Lower leg skin (tissue), 4 donors: ENCODE results near the gene NPAS2. TPM values are rescaled to one million over a fixed set of nuclear protein-coding genes. Genes with fewer than 3 reads are reported as not detected.

Source experiments
- DNase-seq, 2 donors: peaks; one replicate each; pipeline ENCODE4 v3.0.0-alpha.2; 2019; ENCODE audit warnings: low spot score in 2 of 2
- H3K4me3 ChIP-seq: fragments of 200-600 bp; sonication (generic); 2 replicates; pipeline ENCODE4 v1.5.1; 2017; ENCODE audit warnings: mild to moderate bottlenecking, low read depth; ENCODE audit not compliant: poor library complexity, severe bottlenecking
- POLR2A ChIP-seq, 2 donors: fragments of 450-650 bp; IDR thresholded peaks; one replicate each; pipeline ENCODE4 v1.6.1; 2016 to 2017; ENCODE audit warnings: antibody characterized with exemption in 2 of 2, mild to moderate bottlenecking in 1 of 2, moderate library complexity in 1 of 2
- WGBS, 2 donors: methylation state at CpG; one replicate each; pipeline ENCODE4 v1.1.5; 2018; 5-methylcytosine and 5-hydroxymethylcytosine counted together
- intact Hi-C: fragments of 100-400 bp; cut with DNase I; formaldehyde crosslinking; loops from one replicate; pipeline ENCODE4 v1.15.0; 2023; ENCODE audit warnings: low total_unique reads
- total RNA-seq, 4 donors: library from RNA; depleted of rRNA; stranded (reverse); fragments of >200 nt; gene quantifications; one replicate each; pipeline ENCODE4 v1.1.0, GENCODE V29; 2016
- TF ChIP-seq, protein P1 (sequence below), 3 donors: fragments of 450-650 bp; IDR thresholded peaks; one replicate each; pipeline ENCODE4 v1.5.1; 2016; ENCODE audit warnings: antibody characterized with exemption in 3 of 3, mild to moderate bottlenecking in 3 of 3, moderate library complexity in 2 of 3

The NPAS2 gene
- total RNA-seq, 4 donors from 2014 or later, result 58.0 to 75.5 (median 62.1) TPM

DNA sequence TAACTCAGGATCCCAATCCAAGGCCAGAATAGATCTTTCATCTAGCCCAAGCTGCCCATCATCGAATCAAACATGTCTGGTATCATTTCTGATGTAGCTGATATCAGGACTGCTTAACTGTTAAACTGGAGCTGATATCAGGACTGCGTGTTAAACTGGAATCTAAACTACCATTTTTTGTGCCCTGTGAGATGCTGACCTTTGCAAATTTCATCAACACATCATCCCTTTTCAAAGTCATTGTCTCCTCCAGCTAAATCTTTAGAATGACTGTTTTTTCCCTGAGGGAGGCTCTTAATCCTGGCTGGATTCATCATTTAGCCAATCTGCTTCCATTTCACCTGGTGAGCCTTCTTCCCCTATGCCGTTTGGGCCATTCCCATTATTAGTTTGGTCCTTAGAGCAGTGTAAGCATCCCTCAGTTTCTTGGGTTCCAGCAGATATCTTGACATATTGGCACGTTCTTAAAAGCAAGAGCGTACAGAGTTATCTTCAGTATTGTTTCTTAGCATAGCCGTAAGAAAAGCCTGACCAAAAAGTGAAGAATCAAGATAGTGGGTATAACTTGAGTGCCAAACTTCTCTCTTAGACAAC lies 194.4 kb downstream of the NPAS2 start:
- intact Hi-C loops, result loop anchor here (5.0 kb wide), 1 partner anchor 138 kb away; the partner anchor contains the start of gene TBC1D8
- no peak for TF ChIP-seq POLR2A (IDR thresholded peaks at IDR 0.05)
- TF ChIP-seq, protein P1, sequence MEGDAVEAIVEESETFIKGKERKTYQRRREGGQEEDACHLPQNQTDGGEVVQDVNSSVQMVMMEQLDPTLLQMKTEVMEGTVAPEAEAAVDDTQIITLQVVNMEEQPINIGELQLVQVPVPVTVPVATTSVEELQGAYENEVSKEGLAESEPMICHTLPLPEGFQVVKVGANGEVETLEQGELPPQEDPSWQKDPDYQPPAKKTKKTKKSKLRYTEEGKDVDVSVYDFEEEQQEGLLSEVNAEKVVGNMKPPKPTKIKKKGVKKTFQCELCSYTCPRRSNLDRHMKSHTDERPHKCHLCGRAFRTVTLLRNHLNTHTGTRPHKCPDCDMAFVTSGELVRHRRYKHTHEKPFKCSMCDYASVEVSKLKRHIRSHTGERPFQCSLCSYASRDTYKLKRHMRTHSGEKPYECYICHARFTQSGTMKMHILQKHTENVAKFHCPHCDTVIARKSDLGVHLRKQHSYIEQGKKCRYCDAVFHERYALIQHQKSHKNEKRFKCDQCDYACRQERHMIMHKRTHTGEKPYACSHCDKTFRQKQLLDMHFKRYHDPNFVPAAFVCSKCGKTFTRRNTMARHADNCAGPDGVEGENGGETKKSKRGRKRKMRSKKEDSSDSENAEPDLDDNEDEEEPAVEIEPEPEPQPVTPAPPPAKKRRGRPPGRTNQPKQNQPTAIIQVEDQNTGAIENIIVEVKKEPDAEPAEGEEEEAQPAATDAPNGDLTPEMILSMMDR (IDR thresholded peaks at IDR 0.05), result no peak
- DNase-seq, result no peak
- 92% methylated on average over 6 of the region's 6 CpGs for WGBS, 2 donors
- H3K4me3 ChIP-seq, result no peak overlapping the region

DNA sequence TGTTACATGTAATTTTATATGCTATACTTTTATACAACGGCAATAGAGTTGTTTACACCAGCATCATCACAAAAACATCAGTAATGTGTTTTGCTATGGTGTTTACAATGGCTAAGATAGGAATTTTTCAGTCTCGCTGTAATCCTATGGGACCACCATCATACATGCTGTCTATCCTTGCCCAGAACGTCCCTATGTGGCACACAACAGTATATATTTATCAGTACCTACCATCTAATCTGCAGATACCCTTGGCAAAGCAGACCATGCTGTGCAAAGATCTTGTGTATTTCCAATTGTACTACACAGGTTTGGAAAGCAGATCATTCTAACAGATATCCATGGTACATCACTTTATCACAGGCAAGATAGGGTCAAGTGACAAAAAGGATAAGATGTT lies 197.4 kb downstream of the NPAS2 start:
- WGBS, 2 donors, result 77 to 81% methylated on average over 3 of the region's 3 CpGs

DNA sequence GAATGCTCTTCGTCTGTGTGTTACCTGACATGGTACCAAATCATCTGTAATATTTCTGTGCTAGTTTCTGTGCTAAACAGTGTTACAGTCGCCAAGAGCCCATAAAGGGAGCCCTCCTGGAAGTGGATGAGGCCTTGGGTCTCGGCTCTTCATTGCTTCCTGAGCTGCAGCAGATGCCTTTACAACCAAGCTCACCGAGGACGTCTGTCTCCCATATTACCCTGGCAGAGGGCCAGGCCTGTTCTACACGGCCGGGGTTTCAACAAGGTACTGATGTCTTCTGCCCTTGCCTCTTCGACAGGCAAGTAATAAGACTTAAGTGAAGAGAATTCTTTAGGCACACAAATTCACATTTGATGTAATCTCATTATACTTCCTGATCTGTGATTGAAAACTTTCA lies 199.0 kb downstream of the NPAS2 start:
- no peak overlapping the region for H3K4me3 ChIP-seq
- intact Hi-C loops, result no loop called here
- peak in 1 of 2 donors; percentile 61 for DNase-seq
- no peak for TF ChIP-seq POLR2A (IDR thresholded peaks at IDR 0.05)
- TF ChIP-seq, protein P1 (IDR thresholded peaks at IDR 0.05), result no peak
- 57 to 58% methylated on average over 8 of the region's 8 CpGs for WGBS, 2 donors

More for the DNA sequence above, 197.4 kb downstream of the NPAS2 start:
- H3K4me3 ChIP-seq, result no peak overlapping the region
- intact Hi-C loops, result no loop called here
- DNase-seq, result no peak
- TF ChIP-seq, protein P1 (IDR thresholded peaks at IDR 0.05), result no peak
- TF ChIP-seq POLR2A (IDR thresholded peaks at IDR 0.05), result no peak

DNA sequence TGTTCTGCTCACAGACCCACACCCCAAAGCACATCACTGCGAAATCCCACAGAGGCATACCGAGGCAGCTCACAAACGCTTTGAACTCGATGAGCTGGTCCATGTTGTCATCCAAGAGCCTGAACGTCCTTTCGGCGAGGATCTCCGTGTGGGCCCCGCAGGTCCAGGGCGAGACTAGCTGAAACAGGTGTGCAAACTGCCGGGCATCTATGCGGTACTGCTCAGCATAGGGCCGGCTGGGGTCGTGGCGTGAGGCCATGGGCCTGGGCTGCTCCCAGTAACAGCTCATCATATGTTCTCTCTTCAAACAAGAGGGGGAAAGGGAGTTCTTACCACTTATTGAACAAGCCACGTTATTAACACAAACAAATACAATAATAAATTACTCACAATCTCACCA lies 202.3 kb downstream of the NPAS2 start:
- no peak overlapping the region for H3K4me3 ChIP-seq
- peak in 1 of 2 donors; percentile 84 for DNase-seq
- TF ChIP-seq, protein P1 (IDR thresholded peaks at IDR 0.05), result no peak
- no peak for TF ChIP-seq POLR2A (IDR thresholded peaks at IDR 0.05)
- intact Hi-C loops, result no loop called here
- WGBS, 2 donors, result 86 to 89% methylated on average over 16 of the region's 16 CpGs

DNA sequence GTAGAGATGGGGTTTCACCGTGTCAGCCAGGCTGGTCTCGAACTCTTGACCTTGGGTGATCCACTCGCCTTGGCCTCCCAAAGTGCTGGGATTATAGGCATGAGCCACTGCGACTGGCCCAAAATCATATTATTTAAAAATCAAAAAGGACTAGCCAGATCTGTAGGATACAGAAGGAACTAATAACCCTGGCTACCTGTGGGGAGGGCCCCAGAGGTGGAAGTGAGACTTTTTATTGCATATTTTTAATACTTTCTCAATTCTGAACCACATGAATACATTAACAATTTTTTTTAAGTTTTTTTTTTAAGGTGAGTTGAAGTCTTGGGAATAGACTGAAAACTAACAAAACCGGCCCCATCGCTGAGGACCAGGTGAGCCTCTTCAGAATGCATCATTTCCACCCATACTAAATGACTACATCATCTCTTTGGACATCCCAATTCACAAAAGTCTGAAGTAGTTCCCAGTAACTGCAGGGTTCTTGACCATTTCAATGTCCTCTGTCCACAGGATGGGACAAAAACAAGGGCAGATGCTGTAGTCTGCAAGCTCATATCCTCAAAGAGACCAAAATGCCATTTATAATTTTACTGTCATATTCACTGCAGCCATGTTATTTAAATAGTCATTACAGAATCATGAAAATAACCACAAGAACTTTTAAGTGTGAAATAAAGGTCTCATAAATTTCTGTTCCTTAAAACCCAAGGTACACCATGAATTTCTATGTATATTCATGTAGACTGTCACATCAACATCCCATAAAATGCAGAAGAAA lies 203.6 kb downstream of the NPAS2 start:
- intact Hi-C loops, result no loop called here
- H3K4me3 ChIP-seq, result no peak overlapping the region
- 95 to 96% methylated on average over 6 of the region's 6 CpGs for WGBS, 2 donors
- DNase-seq, result no peak
- TF ChIP-seq, protein P1 (IDR thresholded peaks at IDR 0.05), result no peak
- TF ChIP-seq POLR2A (IDR thresholded peaks at IDR 0.05), result no peak
